8988T (cell line): ENCODE measurements around the gene MAP3K4.

Experiments
- DNase-seq: peaks from one replicate; pipeline ENCODE4 v3.0.0; 2011

Gene MAP3K4

GRCh38 chr6:161151660-161152526 lies 160.3 kb downstream of the MAP3K4 start:
- DNase-seq, result no peak

DNA sequence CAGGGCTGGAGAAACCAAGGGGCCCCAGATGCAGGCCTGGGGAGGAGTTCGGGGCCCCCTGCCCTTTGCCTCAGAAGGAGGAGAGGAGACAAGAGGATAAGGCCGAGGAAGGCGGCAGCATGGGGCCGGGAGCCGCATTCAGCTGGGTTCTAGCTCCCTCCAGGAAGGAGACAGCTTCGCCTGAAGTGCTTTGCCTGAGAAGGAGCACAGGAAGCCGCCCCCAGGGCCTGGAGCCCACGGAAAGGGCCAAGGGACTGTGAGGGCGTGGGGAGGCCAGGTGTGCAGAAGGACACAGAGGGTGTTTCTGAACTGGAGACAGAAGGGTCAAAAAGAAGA lies 160.9 kb downstream of the MAP3K4 start:
- DNase-seq, result no peak

- DNase-seq, result peak; percentile 65
Measured at GRCh38 chr6:161152907-161153662, 161.5 kb downstream of the MAP3K4 start.

DNA sequence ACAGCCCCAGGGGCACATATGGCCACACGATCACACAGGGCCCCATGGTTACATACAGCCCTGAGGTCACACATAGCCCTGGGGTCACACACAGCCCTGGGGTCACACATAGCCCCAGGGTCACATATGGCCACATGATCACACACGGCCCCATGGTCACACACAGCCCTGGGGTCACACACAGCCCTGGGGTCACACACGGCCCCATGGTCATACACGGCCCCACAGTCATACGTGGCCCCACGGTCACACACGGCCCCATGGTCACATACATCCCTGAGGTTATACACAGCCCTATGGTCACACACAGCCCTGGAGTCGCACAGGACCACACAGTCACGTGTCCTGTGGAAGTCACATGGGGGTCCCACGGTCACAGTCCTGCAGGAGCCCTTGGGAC lies 162.2 kb downstream of the MAP3K4 start:
- DNase-seq, result no peak

- DNase-seq, result no peak
Measured at GRCh38 chr6:161154796-161155335, 163.3 kb downstream of the MAP3K4 start.

DNA sequence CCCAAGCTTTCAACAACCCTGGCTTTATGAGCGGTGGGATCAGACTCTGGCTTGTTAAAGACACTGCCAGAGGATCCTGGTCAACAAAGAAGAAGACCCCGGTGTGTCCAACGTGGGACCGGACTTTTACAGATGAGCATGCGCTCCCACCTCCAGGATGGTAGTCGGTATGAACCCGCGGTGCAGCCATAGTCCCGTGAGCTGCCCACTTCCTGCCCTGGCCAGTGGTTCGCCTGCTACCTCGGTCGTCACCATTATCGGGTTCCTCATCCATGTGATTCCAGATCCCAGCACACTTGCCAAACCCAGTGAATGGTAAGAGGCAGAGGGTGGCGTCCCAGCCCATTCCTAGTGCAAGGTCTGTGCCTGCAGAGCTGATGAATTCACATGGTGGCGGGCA lies 169.6 kb downstream of the MAP3K4 start:
- DNase-seq, result no peak

- no peak for DNase-seq
Measured at GRCh38 chr6:161161889-161162624, 170.5 kb downstream of the MAP3K4 start.

GRCh38 chr6:161162722-161163121 lies 171.2 kb downstream of the MAP3K4 start:
- no peak for DNase-seq

DNA sequence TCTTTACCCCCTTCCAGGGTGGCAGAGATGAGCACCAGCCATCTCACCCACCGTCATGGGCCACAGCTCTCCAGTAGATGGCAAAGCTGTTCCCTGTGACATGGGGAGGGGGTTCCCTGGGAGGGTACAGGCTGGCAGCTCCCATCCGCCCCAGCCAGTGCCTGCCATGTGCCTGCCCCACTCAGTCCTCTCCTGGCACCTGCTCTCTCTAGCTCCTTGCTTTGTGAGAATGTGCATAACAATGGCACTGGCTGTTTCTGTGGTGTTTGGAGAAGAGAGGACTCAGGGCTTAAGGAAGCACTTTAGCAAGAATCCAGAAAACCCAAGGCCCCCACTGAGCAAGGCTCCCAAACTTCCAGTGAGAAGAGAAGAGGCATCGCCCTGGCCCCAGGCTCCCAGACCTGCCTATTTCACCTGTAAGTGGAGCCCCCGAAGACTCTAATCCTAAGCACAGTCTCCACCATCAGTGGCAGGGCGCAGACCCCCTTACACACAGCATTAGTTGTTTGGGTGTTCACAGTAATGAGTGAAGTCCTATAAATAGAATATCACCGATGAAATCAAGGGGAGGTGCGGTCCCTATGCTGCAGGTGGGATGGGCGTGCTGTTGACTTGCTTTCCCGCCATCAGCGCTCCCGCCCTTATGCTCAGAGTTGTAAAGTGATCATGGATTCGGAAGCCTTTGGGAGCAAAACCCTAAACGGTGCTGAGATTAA lies 172.1 kb downstream of the MAP3K4 start:
- no peak for DNase-seq

DNA sequence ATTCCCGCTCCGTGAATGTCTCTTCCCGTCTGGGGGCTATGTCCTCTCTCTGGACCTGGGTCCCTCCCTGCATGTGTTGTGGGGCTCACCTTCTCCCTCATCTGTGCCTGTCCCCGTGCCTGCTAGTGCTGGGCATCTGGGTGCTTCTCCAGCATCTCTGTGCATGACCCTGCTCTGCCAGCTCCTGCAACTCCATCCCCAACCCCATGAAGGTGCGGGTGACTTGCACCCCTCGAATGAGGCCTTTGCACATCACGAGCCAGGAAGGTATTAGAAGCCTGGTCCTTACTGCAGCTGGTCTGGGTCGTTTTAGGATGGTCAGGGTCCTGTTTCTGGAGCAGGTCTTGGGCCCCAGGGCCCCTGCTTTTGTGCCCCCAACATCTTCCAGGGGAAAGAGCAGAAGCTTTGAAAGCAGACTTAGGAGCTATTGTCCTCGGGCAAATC lies 172.6 kb downstream of the MAP3K4 start:
- DNase-seq, result no peak

- DNase-seq, result no peak
Measured at GRCh38 chr6:161166176-161166575, 174.6 kb downstream of the MAP3K4 start.

GRCh38 chr6:161166677-161167076 lies 175.1 kb downstream of the MAP3K4 start:
- no peak for DNase-seq
